DND-41 (cell line): ENCODE results near the gene BCL2L14.

ENCODE experiments used
- EZH2 ChIP-seq: IDR thresholded peaks from 3 replicates; pipeline ENCODE4 v1.6.1; 2012; ENCODE audit warnings: borderline replicate concordance, low read depth, mild to moderate bottlenecking, moderate library complexity, low read length, inconsistent platforms; ENCODE audit not compliant: severe bottlenecking
- TF ChIP-seq, protein P1 (sequence below): IDR thresholded peaks from 2 replicates; pipeline ENCODE4 v1.5.1; 2012; ENCODE audit warnings: borderline replicate concordance, low read length, moderate library complexity, mild to moderate bottlenecking; ENCODE audit not compliant: poor library complexity, severe bottlenecking; ENCODE audit errors: extremely low read depth

DNA sequence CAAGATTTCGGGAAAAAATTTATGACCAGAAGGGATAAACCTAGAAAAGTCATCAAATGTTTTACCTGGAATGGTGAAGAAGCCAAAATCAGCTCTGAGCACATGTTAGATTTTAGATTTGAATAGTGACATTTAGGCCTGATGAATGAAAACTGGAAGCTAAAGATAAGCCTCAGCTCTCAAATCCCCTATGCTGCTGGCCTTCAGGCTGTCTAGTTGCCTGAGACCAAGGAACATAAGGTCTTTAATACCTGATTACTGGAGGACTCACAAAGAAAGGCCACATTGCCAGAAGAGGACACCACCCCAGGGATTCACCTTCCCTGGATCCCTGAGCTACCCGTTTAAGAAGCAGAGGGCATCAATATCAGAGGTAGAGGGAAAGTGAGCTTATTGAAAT is 56.6 kb downstream of the BCL2L14 start:
- TF ChIP-seq, protein P1, sequence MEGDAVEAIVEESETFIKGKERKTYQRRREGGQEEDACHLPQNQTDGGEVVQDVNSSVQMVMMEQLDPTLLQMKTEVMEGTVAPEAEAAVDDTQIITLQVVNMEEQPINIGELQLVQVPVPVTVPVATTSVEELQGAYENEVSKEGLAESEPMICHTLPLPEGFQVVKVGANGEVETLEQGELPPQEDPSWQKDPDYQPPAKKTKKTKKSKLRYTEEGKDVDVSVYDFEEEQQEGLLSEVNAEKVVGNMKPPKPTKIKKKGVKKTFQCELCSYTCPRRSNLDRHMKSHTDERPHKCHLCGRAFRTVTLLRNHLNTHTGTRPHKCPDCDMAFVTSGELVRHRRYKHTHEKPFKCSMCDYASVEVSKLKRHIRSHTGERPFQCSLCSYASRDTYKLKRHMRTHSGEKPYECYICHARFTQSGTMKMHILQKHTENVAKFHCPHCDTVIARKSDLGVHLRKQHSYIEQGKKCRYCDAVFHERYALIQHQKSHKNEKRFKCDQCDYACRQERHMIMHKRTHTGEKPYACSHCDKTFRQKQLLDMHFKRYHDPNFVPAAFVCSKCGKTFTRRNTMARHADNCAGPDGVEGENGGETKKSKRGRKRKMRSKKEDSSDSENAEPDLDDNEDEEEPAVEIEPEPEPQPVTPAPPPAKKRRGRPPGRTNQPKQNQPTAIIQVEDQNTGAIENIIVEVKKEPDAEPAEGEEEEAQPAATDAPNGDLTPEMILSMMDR: no peak
- no peak for TF ChIP-seq EZH2
